ENCODE data around the gene MKLN1.

Gene MKLN1

GRCh38 chr7:131471250-131472004 lies 143.8 kb downstream of the MKLN1 start:
- DNase-seq: no peak

GRCh38 chr7:131476740-131477139 lies 149.1 kb downstream of the MKLN1 start:
- DNase-seq: no peak

- DNase-seq: no peak
Observed at GRCh38 chr7:131480384-131481315, 153.0 kb downstream of the MKLN1 start.

- DNase-seq: no peak
Observed at GRCh38 chr7:131482800-131483199, 155.1 kb downstream of the MKLN1 start.

- no peak for DNase-seq
Observed at GRCh38 chr7:131483586-131483985, 155.9 kb downstream of the MKLN1 start.

- no peak for DNase-seq
Observed at GRCh38 chr7:131486346-131486745, 158.7 kb downstream of the MKLN1 start.

- no peak for DNase-seq
Observed at GRCh38 chr7:131487217-131487616, 159.5 kb downstream of the MKLN1 start.

GRCh38 chr7:131488361-131488760 lies 160.7 kb downstream of the MKLN1 start:
- DNase-seq: no peak

- DNase-seq: no peak
Observed at GRCh38 chr7:131489196-131489595, 161.5 kb downstream of the MKLN1 start.

- no peak for DNase-seq
Observed at GRCh38 chr7:131489881-131490280, 162.2 kb downstream of the MKLN1 start.

- DNase-seq: no peak
Observed at GRCh38 chr7:131493081-131493480, 165.4 kb downstream of the MKLN1 start.

GRCh38 chr7:131493581-131493980 lies 165.9 kb downstream of the MKLN1 start:
- DNase-seq: no peak

- no peak for DNase-seq
Observed at GRCh38 chr7:131494182-131494581, 166.5 kb downstream of the MKLN1 start.

GRCh38 chr7:131495669-131496498 lies 168.2 kb downstream of the MKLN1 start:
- DNase-seq: no peak

GRCh38 chr7:131497454-131497853 lies 169.8 kb downstream of the MKLN1 start:
- no peak for DNase-seq

- DNase-seq: no peak
Observed at GRCh38 chr7:131498237-131498885, 170.7 kb downstream of the MKLN1 start.

- no peak for DNase-seq
Observed at GRCh38 chr7:131499801-131500200, 172.1 kb downstream of the MKLN1 start.

GRCh38 chr7:131500357-131500756 lies 172.7 kb downstream of the MKLN1 start:
- no peak for DNase-seq

GRCh38 chr7:131501422-131501821 lies 173.7 kb downstream of the MKLN1 start:
- peak; percentile 80 for DNase-seq

- DNase-seq: no peak
Observed at GRCh38 chr7:131501930-131502685, 174.4 kb downstream of the MKLN1 start.

- no peak for DNase-seq
Observed at GRCh38 chr7:131502810-131503508, 175.3 kb downstream of the MKLN1 start.

Measured in activated CD4-positive, alpha-beta T cell treated with anti-CD3 and anti-CD28 coated beads, Interleukin-2, amount 50 U/mL, for 16 hours (primary cell).